ENCODE results near the gene DUSP3.
A peak's percentile ranks its signal among the peaks of the same experiment; 100 is the strongest.

Gene DUSP3

GRCh38 chr17:43778337-43779144, at the start of gene DUSP3:
DUSP3 (minus strand) TSS chr17:43778977; CDS start chr17:43778924, 53 bp downstream.
- peak; percentile 59 for DNase-seq

- DNase-seq, result no peak
Observed at GRCh38 chr17:43827596-43827995, 48.8 kb upstream of the DUSP3 start.

GRCh38 chr17:43826206-43826605, 47.4 kb upstream of the DUSP3 start:
- DNase-seq, result no peak

GRCh38 chr17:43825567-43825966, 46.8 kb upstream of the DUSP3 start:
- DNase-seq, result no peak

GRCh38 chr17:43823350-43824084, 44.7 kb upstream of the DUSP3 start:
- no peak for DNase-seq

GRCh38 chr17:43822570-43823190, 43.9 kb upstream of the DUSP3 start:
- no peak for DNase-seq

GRCh38 chr17:43820759-43821158, 42.0 kb upstream of the DUSP3 start:
- DNase-seq, result no peak

GRCh38 chr17:43818966-43819365, 40.2 kb upstream of the DUSP3 start:
- no peak for DNase-seq

- no peak for DNase-seq
Observed at GRCh38 chr17:43817826-43818225, 39.0 kb upstream of the DUSP3 start.

- DNase-seq, result no peak
Observed at GRCh38 chr17:43816336-43817320, 37.9 kb upstream of the DUSP3 start.

GRCh38 chr17:43814714-43815113, 35.9 kb upstream of the DUSP3 start:
- no peak for DNase-seq

- no peak for DNase-seq
Observed at GRCh38 chr17:43814026-43814425, 35.2 kb upstream of the DUSP3 start.

- DNase-seq, result no peak
Observed at GRCh38 chr17:43813386-43813785, 34.6 kb upstream of the DUSP3 start.

- no peak for DNase-seq
Observed at GRCh38 chr17:43812396-43813265, 33.9 kb upstream of the DUSP3 start.

GRCh38 chr17:43810823-43811222, 32.0 kb upstream of the DUSP3 start:
- no peak for DNase-seq

GRCh38 chr17:43810226-43810715, 31.5 kb upstream of the DUSP3 start:
- no peak for DNase-seq

- DNase-seq, result no peak
Observed at GRCh38 chr17:43809121-43809520, 30.3 kb upstream of the DUSP3 start.

GRCh38 chr17:43808076-43808475, 29.3 kb upstream of the DUSP3 start:
- no peak for DNase-seq

- no peak for DNase-seq
Observed at GRCh38 chr17:43805117-43805516, 26.3 kb upstream of the DUSP3 start.

- DNase-seq, result no peak
Observed at GRCh38 chr17:43803758-43804157, 25.0 kb upstream of the DUSP3 start.

- no peak for DNase-seq
Observed at GRCh38 chr17:43801844-43802243, 23.1 kb upstream of the DUSP3 start.

Data from SHP77 treated with DMSO at 0.1 percent for 48 hours (cell line).